22Rv1 (cell line): ENCODE measurements around the gene SHISA4.
"Not testable (repeated sequence)": the region's sequence is repeated elsewhere in the genome, so short reads cannot be mapped to it uniquely, and the experiment has no call there.

Experiments
- H3K27ac ChIP-seq: fragments of 450-650 bp; 2 replicates; pipeline ENCODE4 v1.5.1; 2017
- CTCF ChIP-seq: fragments of 450-650 bp; IDR thresholded peaks from 2 replicates; pipeline ENCODE4 v1.5.1; 2017; ENCODE audit warnings: mild to moderate bottlenecking
- ZFX ChIP-seq: fragments of 450-650 bp; IDR thresholded peaks from 2 replicates; pipeline ENCODE4 v1.6.1; 2017; ENCODE audit warnings: antibody characterized with exemption, borderline replicate concordance

The SHISA4 gene

DNA sequence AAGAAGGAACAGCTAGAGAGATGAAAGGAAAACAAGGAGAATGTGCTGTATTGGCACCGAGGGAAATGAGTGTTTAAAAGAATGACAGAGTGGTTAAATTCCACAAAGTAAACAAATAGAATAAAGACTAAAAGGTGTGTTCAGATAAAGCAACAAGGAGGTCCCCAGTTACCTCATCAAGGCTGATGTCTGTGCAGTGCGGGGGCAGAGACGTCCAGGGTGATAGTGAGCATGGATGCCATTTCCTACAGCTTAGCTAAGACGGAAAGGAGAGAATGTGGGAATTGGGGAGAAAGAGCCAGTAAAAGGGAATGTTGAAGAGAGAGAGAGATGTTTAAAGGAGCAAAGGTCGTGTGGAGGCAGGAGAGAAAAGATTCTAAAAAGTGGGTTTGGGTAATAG, 42.1 kb downstream of the SHISA4 start:
- TF ChIP-seq ZFX (no peak), CTCF (no peak)
- H3K27ac ChIP-seq = no peak overlapping the region

GRCh38 chr1:201933840-201934430, 45.2 kb downstream of the SHISA4 start:
- TF ChIP-seq CTCF (no peak), ZFX (no peak)
- H3K27ac ChIP-seq = no peak overlapping the region

DNA sequence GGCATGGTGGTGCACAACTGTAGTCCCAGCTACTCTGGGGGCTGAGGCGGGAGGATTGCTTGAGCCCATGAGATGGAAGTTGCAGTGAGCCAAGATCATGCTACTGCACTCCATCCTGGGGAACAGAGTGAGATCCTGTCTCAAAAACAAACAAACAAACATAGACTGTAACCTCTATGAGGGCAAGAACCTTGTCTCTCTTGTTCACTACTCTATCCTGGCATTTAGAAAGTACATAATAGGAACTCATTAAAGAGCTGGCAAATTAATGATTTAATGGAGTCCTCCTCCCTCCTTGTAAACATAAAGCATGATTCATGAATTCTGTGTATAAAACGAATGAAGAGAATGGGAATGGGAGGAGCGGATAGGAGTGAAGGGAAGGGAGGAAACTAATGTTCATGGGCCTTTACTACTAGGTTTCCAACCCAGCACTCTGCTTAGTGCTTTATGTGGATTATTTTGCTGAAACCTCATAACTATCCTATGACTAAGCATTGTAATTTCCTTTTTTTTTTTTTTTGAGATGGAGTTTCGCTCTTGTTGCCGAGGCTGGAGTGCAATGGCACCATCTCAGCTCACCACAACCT, 49.0 kb downstream of the SHISA4 start:
- TF ChIP-seq CTCF = no peak
- TF ChIP-seq ZFX = no peak
- H3K27ac ChIP-seq = no peak overlapping the region

GRCh38 chr1:201938440-201939035, 49.8 kb downstream of the SHISA4 start:
- H3K27ac ChIP-seq = no peak overlapping the region
- TF ChIP-seq ZFX = no peak

DNA sequence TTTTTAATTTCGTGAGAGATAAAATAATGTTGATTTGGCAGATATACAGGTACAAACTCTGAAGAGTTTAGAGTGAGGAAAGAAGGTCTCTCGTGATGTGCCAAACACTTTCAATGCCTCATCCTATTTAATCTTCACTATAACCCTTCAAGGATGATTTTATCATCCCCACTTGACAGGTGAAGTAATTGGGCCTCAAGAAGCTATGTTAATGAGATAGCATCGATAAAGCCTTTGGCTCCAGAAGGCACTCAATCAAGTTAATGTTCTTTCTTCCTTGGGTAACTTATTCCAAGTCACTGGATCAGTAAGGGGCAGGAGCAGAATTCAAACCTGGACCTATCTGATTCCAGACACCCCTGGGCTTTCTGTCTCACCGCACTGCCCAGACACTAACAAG, 50.5 kb downstream of the SHISA4 start:
- TF ChIP-seq CTCF (no peak), ZFX (no peak)
- no peak overlapping the region for H3K27ac ChIP-seq

- TF ChIP-seq CTCF = no peak
- TF ChIP-seq ZFX = no peak
- H3K27ac ChIP-seq = no peak overlapping the region
Measured at GRCh38 chr1:201939574-201939973, 50.9 kb downstream of the SHISA4 start.

DNA sequence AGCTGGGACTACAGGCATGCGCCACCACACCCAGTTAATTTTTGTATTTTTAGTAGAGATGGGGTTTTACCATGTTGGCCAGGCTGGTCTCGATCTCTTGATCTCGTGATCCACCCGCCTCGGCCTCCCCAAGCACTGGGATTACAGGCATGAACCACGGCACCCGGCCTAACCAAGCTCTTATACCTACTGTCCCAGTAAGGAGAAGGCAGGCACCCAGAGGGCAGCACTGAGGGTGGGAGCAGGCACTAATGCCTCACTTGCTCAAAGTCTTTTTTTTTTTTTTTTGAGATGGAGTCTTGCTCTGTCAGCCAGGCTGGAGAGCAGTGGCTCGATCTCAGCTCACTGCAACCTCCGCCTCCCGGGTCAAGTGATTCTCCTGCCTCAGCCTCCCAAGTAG, 51.6 kb downstream of the SHISA4 start:
- not testable (repeated sequence) for H3K27ac ChIP-seq

DNA sequence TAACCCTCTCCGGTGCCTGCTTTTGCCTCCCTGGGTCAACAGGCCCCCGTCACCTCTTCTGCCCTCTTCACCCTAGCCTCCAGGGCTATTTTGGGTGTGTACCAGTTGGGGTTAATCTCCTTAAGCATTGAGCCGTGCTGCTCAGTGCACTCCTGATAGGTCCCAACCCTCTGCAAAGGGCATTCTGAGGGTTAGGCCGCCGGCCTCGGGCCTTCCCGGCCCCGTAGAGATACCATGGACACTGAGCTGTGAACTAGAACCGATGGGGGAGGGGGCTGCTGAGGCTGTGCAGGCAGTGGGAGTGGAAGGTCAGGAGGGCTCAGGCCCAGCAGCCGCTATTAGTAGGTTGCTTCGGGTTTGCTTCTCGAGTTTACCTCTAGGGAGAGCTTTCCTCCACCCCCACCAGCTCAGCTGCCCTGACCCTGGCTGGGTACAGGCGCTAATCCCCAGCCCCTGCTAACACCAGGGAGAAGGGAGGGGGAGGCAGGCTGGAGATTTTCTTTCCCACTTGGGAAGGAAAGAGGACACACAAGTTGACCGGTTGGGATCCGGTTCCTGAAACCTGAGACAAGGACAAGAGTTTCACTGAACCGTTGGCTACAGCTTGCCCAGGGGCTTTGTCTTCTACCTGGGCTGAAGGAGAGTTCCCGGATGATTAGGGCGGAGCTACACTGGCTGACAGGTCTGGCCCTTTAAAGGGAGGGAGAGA, 52.9 kb downstream of the SHISA4 start:
- H3K27ac ChIP-seq = no peak overlapping the region

More for the DNA sequence above, 52.9 kb downstream of the SHISA4 start:
- TF ChIP-seq CTCF = no peak
- TF ChIP-seq ZFX = no peak
